GM23248 (cell line): ENCODE data around the gene COL12A1.

ENCODE experiments used
- EZH2 ChIP-seq: fragments of 200-600 bp; sonication (generic); IDR thresholded peaks from 2 replicates; pipeline ENCODE4 v1.6.1; 2018; ENCODE audit warnings: antibody characterized with exemption, mild to moderate bottlenecking; ENCODE audit not compliant: insufficient read depth, poor library complexity, severe bottlenecking
- EZH2phosphoT487 ChIP-seq: fragments of 200-600 bp; sonication (generic); IDR thresholded peaks from 2 replicates; pipeline ENCODE4 v1.6.1; 2018; ENCODE audit warnings: antibody characterized with exemption, moderate library complexity, mild to moderate bottlenecking, low read depth; ENCODE audit not compliant: insufficient read depth

DNA sequence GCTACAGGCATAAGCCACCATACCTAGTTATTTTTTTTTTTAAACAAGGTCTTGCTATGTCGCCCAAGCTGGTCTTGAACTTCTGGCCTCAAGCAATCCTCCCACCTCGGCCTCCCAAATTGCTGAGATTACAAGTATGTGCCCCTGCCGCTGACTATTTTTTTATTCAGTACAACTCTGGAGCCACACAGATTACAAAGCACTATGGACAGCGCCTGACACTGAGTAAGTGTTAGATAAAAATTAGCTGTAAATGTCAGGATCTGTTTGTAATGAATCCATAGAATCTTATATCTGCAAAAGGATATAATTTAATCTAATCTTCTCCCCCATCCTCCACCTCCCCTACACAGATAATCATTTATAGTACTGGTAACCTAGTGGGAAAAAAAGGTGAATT, 15.3 kb upstream of the COL12A1 start:
- TF ChIP-seq EZH2 (no peak), EZH2phosphoT487 (no peak)
